ENCODE results near the gene SCNN1G.
A peak's percentile ranks its signal among the peaks of the same experiment; 100 is the strongest.
"Not testable (repeated sequence)": the region's sequence is repeated elsewhere in the genome, so short reads cannot be mapped to it uniquely, and the experiment has no call there.

Gene SCNN1G

GRCh38 chr16:23182679-23183542, at the start of gene SCNN1G:
Gene SCNN1G, plus strand, starts transcription at chr16:23182745. Its CDS starts 3,527 bp downstream, at chr16:23186272.
- no peak for DNase-seq

GRCh38 chr16:23132775-23133463, 49.6 kb upstream of the SCNN1G start:
- DNase-seq, result no peak

- DNase-seq, result no peak
Observed at GRCh38 chr16:23134274-23134673, 48.3 kb upstream of the SCNN1G start.

GRCh38 chr16:23137256-23137655, 45.3 kb upstream of the SCNN1G start:
- no peak for DNase-seq

- DNase-seq, result no peak
Observed at GRCh38 chr16:23137818-23138217, 44.7 kb upstream of the SCNN1G start.

- DNase-seq, result no peak
Observed at GRCh38 chr16:23140107-23140506, 42.4 kb upstream of the SCNN1G start.

GRCh38 chr16:23141033-23141432, 41.5 kb upstream of the SCNN1G start:
- no peak for DNase-seq

GRCh38 chr16:23141500-23141899, 41.0 kb upstream of the SCNN1G start:
- DNase-seq, result no peak

GRCh38 chr16:23141959-23142740, 40.4 kb upstream of the SCNN1G start:
- DNase-seq, result no peak

GRCh38 chr16:23143391-23143790, 39.2 kb upstream of the SCNN1G start:
- no peak for DNase-seq

- not testable (repeated sequence) for DNase-seq
Observed at GRCh38 chr16:23144393-23144792, 38.2 kb upstream of the SCNN1G start.

GRCh38 chr16:23145186-23145585, 37.4 kb upstream of the SCNN1G start:
- no peak for DNase-seq

- DNase-seq, result no peak
Observed at GRCh38 chr16:23145608-23146007, 36.9 kb upstream of the SCNN1G start.

GRCh38 chr16:23146877-23147601, 35.5 kb upstream of the SCNN1G start:
- DNase-seq, result no peak

- no peak for DNase-seq
Observed at GRCh38 chr16:23147666-23148065, 34.9 kb upstream of the SCNN1G start.

- DNase-seq, result no peak
Observed at GRCh38 chr16:23148166-23148512, 34.4 kb upstream of the SCNN1G start.

- DNase-seq, result peak; percentile 50
Observed at GRCh38 chr16:23148513-23149266, 33.9 kb upstream of the SCNN1G start.

GRCh38 chr16:23149267-23149992, 33.1 kb upstream of the SCNN1G start, which contains the start of gene USP31:
Gene USP31, minus strand, starts transcription at chr16:23149452. Its CDS starts 182 bp downstream, at chr16:23149270.
- peak; percentile 90 for DNase-seq

GRCh38 chr16:23149993-23150364, 32.6 kb upstream of the SCNN1G start:
- DNase-seq, result no peak

GRCh38 chr16:23152386-23153178, 30.0 kb upstream of the SCNN1G start:
- DNase-seq, result no peak

All from stimulated activated naive CD4-positive, alpha-beta T cell treated with Interleukin-2 at 50 U/mL for 16 hours (primary cell).